Measurements from ENCODE around the gene SPAG17. TPM values are rescaled to one million over a fixed set of nuclear protein-coding genes. Genes with fewer than 3 reads are reported as not detected.

SPAG17 gene
- total and polyA plus RNA-seq, 2 of the 4 experiments (the other 2 are of a cell fraction), result 0.10 TPM; not detected in 1

- no peak overlapping the region for H4K8ac ChIP-seq (ENCODE audit: low read depth in 2 of 2, low read length in 2 of 2)
- H3K9me1 ChIP-seq (ENCODE audit: insufficient read depth, low read length), result no peaks in the 10 kb centered on the region
- H3K18ac ChIP-seq (ENCODE audit: low read depth, low read length), result no peak overlapping the region
- no CpG with 5 or more reads among the region's 1 CpG for WGBS, 2 experiments (ENCODE audit: extremely low coverage in 2 of 2, insufficient read length in 1 of 2)
- no peak overlapping the region for H4K91ac ChIP-seq (ENCODE audit: insufficient read depth, low read depth, low read length)
- intact Hi-C loops (cut with micrococcal nuclease) (no loop called here), dilution Hi-C loops (cut with HindIII; ENCODE audit: low sequenced_read_pairs, unreplicated experiment) (no loop called here), in situ Hi-C loops (cut with MboI; ENCODE audit: low sequenced_read_pairs) (no loop called here)
- no peak overlapping the region for H3K4me2 ChIP-seq (ENCODE audit: low read depth, low read length)
- ChIA-PET CTCF (no interaction called here), POLR2A (ENCODE audit: unreplicated experiment) (no interaction called here)
- H3K14ac ChIP-seq (replicated peaks; ENCODE audit: low read depth, low read length), result no peak overlapping the region
- H2BK15ac ChIP-seq (ENCODE audit: low read depth, low read length), result no peak overlapping the region
- no peak for ATAC-seq (ENCODE audit: low read depth)
- no peak for DNase-seq
- H3K27ac ChIP-seq (ENCODE audit: insufficient read depth, low read length), result no peak overlapping the region
- H3K23ac ChIP-seq (ENCODE audit: low read depth, low read length), result no peak overlapping the region
- no peak for TF ChIP-seq CHD1 (IDR thresholded peaks at IDR 0.05; ENCODE audit: low read depth, low read length)
- TF ChIP-seq RCOR1 (IDR thresholded peaks at IDR 0.05; ENCODE audit: insufficient replicate concordance, low read length), result no peak
- no peak overlapping the region for H4K5ac ChIP-seq (ENCODE audit: low read depth, low read length)
- no peak overlapping the region for H3K9ac ChIP-seq (ENCODE audit: low read depth, low read length)
- no peak overlapping the region for H3K4me3 ChIP-seq (ENCODE audit: insufficient read depth, low read depth, low read length)
- no peaks in the 10 kb centered on the region for H3K9me3 ChIP-seq (ENCODE audit: control insufficient read depth, insufficient read depth, low read length)
- no peak overlapping the region for H3K4ac ChIP-seq (ENCODE audit: low read depth, low read length)
- no peaks in the 10 kb centered on the region; the same call in 1 of the 2 replicates for H3K27me3 ChIP-seq (ENCODE audit: control insufficient read depth, insufficient read depth, low read length)
- no peaks in the 10 kb centered on the region for H3K36me3 ChIP-seq (ENCODE audit: control insufficient read depth, insufficient read depth, low read length)
- no TSS peak for BruUV-seq (replicated peaks)
- H3K79me1 ChIP-seq (ENCODE audit: low read depth in 1 of 2, low read length in 2 of 2), result no peaks in the 10 kb centered on the region
- no peak overlapping the region for H2BK120ac ChIP-seq (ENCODE audit: low read depth, low read length)
- H2AFZ ChIP-seq (replicated peaks; ENCODE audit: low read length, poor library complexity), result no peak overlapping the region
- H2AK9ac ChIP-seq (replicated peaks; ENCODE audit: low read depth, low read length, poor library complexity), result no peak overlapping the region
- H2BK5ac ChIP-seq (ENCODE audit: low read depth, low read length, poor library complexity, severe bottlenecking), result no peak overlapping the region
- no peaks in the 10 kb centered on the region for H4K20me1 ChIP-seq (ENCODE audit: insufficient read depth, low read length)
- H3K56ac ChIP-seq (ENCODE audit: extremely low read depth, insufficient read depth, low read length), result no peak overlapping the region
- H3K4me1 ChIP-seq (ENCODE audit: control insufficient read depth, insufficient read depth, low read length), result no peaks in the 10 kb centered on the region
- no peak overlapping the region for H2AK5ac ChIP-seq (ENCODE audit: low read depth, low read length)
- no peak overlapping the region for H2BK20ac ChIP-seq (ENCODE audit: low read depth, low read length)
Measured at GRCh38 chr1:118128761-118129160, 56.3 kb downstream of the SPAG17 start.

Data from IMR-90 (cell line).